Endothelial cell of umbilical vein (primary cell): Measurements from ENCODE around the gene KIAA1549. TPM values are rescaled to one million over a fixed set of nuclear protein-coding genes. Genes with fewer than 3 reads are reported as not detected.

ENCODE experiments used
- BruUV-seq: library from RNA; stranded (reverse); fragments of 400-500 nt; replicated peaks from 2 replicates; lab custom pipeline; 2021; lab: Mats Ljungman, UMichigan
- CTCF ChIA-PET: fragments of 300-600, 350-600 bp; sonication (Branson Sonifier 250); formaldehyde crosslinking; loops from one replicate; lab custom pipeline; 2021; ENCODE audit warnings: antibody characterized with exemption, inconsistent platforms; lab: Charles Lee
- POLR2A ChIA-PET: fragments of 300-600, 350-600 bp; sonication (Branson Sonifier 250); formaldehyde crosslinking; loops from one replicate; lab custom pipeline; 2021; ENCODE audit warnings: antibody characterized with exemption, inconsistent platforms; lab: Charles Lee
- DNase-seq: peaks from one replicate; pipeline ENCODE4 v3.0.0-alpha.2; 2011; ENCODE audit warnings: low read depth, low spot score
- FAIRE-seq: peaks from 2 replicates; lab custom pipeline; 2011; peaks lifted over from hg19 to GRCh38; lab: Jason Lieb, UNC
- H2AFZ ChIP-seq: 2 replicates; pipeline ENCODE4 v1.6.0; 2012; ENCODE audit warnings: low read depth, low read length, control low read depth, inconsistent platforms
- H3K27ac ChIP-seq: 2 replicates; pipeline ENCODE4 v1.5.1; 2011; ENCODE audit warnings: low read depth, mild to moderate bottlenecking, control low read depth, low read length, moderate library complexity; ENCODE audit not compliant: insufficient read depth
- H3K27me3 ChIP-seq, 2 experiments: 2 replicates each; pipeline versions ENCODE4 v1.6.0 to v1.6.1; 2011; ENCODE audit warnings: low read length in 2 of 2, mixed read lengths in 1 of 2; ENCODE audit not compliant: control insufficient read depth in 2 of 2, insufficient read depth in 2 of 2
- H3K36me3 ChIP-seq, 2 experiments: 2 replicates in 1 of 2; 3 replicates in 1 of 2; pipeline ENCODE4 v1.5.1; 2011; ENCODE audit warnings: low read length in 2 of 2, mild to moderate bottlenecking in 1 of 2, moderate library complexity in 1 of 2; ENCODE audit not compliant: control insufficient read depth in 2 of 2, insufficient read depth in 2 of 2; ENCODE audit errors: extremely low read depth in 1 of 2
- H3K4me1 ChIP-seq: 3 replicates; pipeline ENCODE4 v1.5.1; 2011; ENCODE audit warnings: mild to moderate bottlenecking, low read length; ENCODE audit not compliant: control insufficient read depth, insufficient read depth; ENCODE audit errors: extremely low read depth
- H3K4me2 ChIP-seq: 2 replicates; pipeline ENCODE4 v1.6.1; 2011; ENCODE audit warnings: low read length, control low read depth, mixed read lengths; ENCODE audit not compliant: insufficient read depth
- H3K4me3 ChIP-seq, 3 experiments: fragments of 200-600 bp in 1 of 3; sonication (generic), shearing (Covaris generic) in 1 of 3; replicated peaks in 1 of 3; 2 replicates each; pipeline ENCODE4 v1.5.1; 2011 to 2016; ENCODE audit warnings: control low read depth in 3 of 3, low read length in 3 of 3, mild to moderate bottlenecking in 2 of 3, inconsistent platforms in 1 of 3, low read depth in 1 of 3, moderate library complexity in 1 of 3; ENCODE audit not compliant: insufficient read depth in 1 of 3
- H3K79me2 ChIP-seq: 2 replicates; pipeline ENCODE4 v1.6.0; 2012; ENCODE audit warnings: low read length, inconsistent platforms; ENCODE audit not compliant: control insufficient read depth, insufficient read depth
- H3K9ac ChIP-seq: replicated peaks from 2 replicates; pipeline ENCODE3; 2011; ENCODE audit warnings: low read length, control low read depth; ENCODE audit not compliant: insufficient read depth; ENCODE audit errors: extremely low read depth
- H3K9me1 ChIP-seq: replicated peaks from 3 replicates; pipeline ENCODE4 v1.6.0; 2011; ENCODE audit warnings: mild to moderate bottlenecking, low read length; ENCODE audit not compliant: control insufficient read depth, insufficient read depth; ENCODE audit errors: extremely low read depth
- H3K9me3 ChIP-seq: replicated peaks from 2 replicates; pipeline ENCODE4 v1.5.1; 2012; ENCODE audit warnings: low read length, inconsistent platforms; ENCODE audit not compliant: control insufficient read depth, insufficient read depth
- H4K20me1 ChIP-seq: replicated peaks from 2 replicates; pipeline ENCODE3; 2011; ENCODE audit warnings: mild to moderate bottlenecking, low read length; ENCODE audit not compliant: control insufficient read depth, insufficient read depth; ENCODE audit errors: extremely low read depth
- CTCF ChIP-seq, 2 donors: IDR thresholded peaks; 1 replicate in 1 of 2; 2 replicates in 1 of 2; pipeline ENCODE4 v1.5.1; 2011; ENCODE audit warnings: low read length in 2 of 2, mild to moderate bottlenecking in 2 of 2, moderate library complexity in 2 of 2, control low read depth in 1 of 2, inconsistent platforms in 1 of 2, low read depth in 1 of 2; ENCODE audit not compliant: insufficient read depth in 1 of 2; ENCODE audit errors: extremely low read depth in 1 of 2
- EZH2 ChIP-seq: IDR thresholded peaks from 2 replicates; pipeline ENCODE4 v1.6.1; 2012; ENCODE audit warnings: borderline replicate concordance, low read depth, mild to moderate bottlenecking, moderate library complexity, low read length, inconsistent platforms; ENCODE audit not compliant: severe bottlenecking
- FOS ChIP-seq: IDR thresholded peaks from 2 replicates; pipeline ENCODE4 v1.6.1; 2011; ENCODE audit warnings: mild to moderate bottlenecking, low read length, moderate library complexity, borderline replicate concordance; ENCODE audit not compliant: insufficient read depth
- GATA2 ChIP-seq: IDR thresholded peaks from 2 replicates; pipeline ENCODE4 v1.7.0; 2011; ENCODE audit warnings: low read depth, mild to moderate bottlenecking, moderate library complexity, mixed read lengths, low read length; ENCODE audit not compliant: insufficient read length, insufficient read depth
- JUN ChIP-seq: IDR thresholded peaks from 2 replicates; pipeline ENCODE4 v1.6.1; 2011; ENCODE audit warnings: borderline replicate concordance, low read depth; ENCODE audit not compliant: insufficient read length, insufficient read depth
- MAX ChIP-seq: IDR thresholded peaks from 2 replicates; pipeline ENCODE4 v1.6.1; 2011; ENCODE audit not compliant: insufficient read depth, insufficient read length
- MYC ChIP-seq: IDR thresholded peaks from one replicate; pipeline ENCODE4 v1.6.1; 2011; ENCODE audit warnings: mild to moderate bottlenecking, low read depth, low read length
- POLR2A ChIP-seq: IDR thresholded peaks from 2 replicates; pipeline ENCODE4 v1.6.1; 2012; ENCODE audit warnings: low read depth, mild to moderate bottlenecking, control low read depth, low read length
- POLR2AphosphoS5 ChIP-seq: IDR thresholded peaks from 2 replicates; pipeline ENCODE4 v1.6.1; 2012; ENCODE audit warnings: low read depth, mild to moderate bottlenecking, control low read depth, low read length, moderate library complexity; ENCODE audit not compliant: insufficient read depth
- dilution Hi-C: fragments of 300-500 bp; cut with MboI; formaldehyde crosslinking; loops from one replicate; pipeline ENCODE4 v1.15.0; 2019; ENCODE audit warnings: low sequenced_read_pairs; ENCODE audit not compliant: extremely low pct_ligation_motif_present
- intact Hi-C: fragments of 100-400 bp; cut with micrococcal nuclease; formaldehyde crosslinking; loops from one replicate; pipeline ENCODE4 v1.10.0; 2022
- polyA plus RNA-seq, 4 experiments: library from polyadenylated mRNA; depleted of rRNA in 3 of 4; stranded (reverse) in 3 of 4; unstranded in 1 of 4; fragments of >200 nt; gene quantifications; 2 replicates each; pipeline versions ENCODE4 v1.2.1 to v1.2.3, GENCODE V29; 2011 to 2012; ENCODE audit warnings: missing spikeins in 1 of 4
- total RNA-seq: library from RNA; stranded (reverse); gene quantifications from 2 replicates; pipeline ENCODE4 v1.2.3, GENCODE V29; 2021

The KIAA1549 gene
- total and polyA plus RNA-seq, 2 donors (not counting 3 experiments of a cell fraction or from before 2014, with no cell fraction given): 4.6 to 10.9 TPM

GRCh38 chr7:138802706-138803105 lies 178.5 kb downstream of the KIAA1549 start:
- Histone ChIP-seq H2AFZ (no peak overlapping the region), H3K4me2 (no peak overlapping the region), H3K9me1 (no peaks in the 10 kb centered on the region), H3K9me3 (no peaks in the 10 kb centered on the region), H3K27me3 (no peaks in the 10 kb centered on the region), H4K20me1 (no peaks in the 10 kb centered on the region), H3K4me3 (no peak overlapping the region), H3K4me1 (no peaks in the 10 kb centered on the region), H3K79me2 (no peaks in the 10 kb centered on the region), H3K36me3 (no peaks in the 10 kb centered on the region), H3K9ac (no peak overlapping the region), H3K27ac (no peak overlapping the region)
- POLR2A ChIA-PET: no interaction called here
- FAIRE-seq: no peak
- BruUV-seq: no TSS peak
- CTCF ChIA-PET: no interaction called here
- dilution Hi-C loops (no loop called here), intact Hi-C loops (no loop called here)
- no peak for DNase-seq
- TF ChIP-seq EZH2 (no peak), MAX (no peak), JUN (no peak), POLR2AphosphoS5 (no peak), CTCF (IDR thresholded peaks at IDR 0.05; ENCODE audit: extremely low read depth in 1 of 2, insufficient read depth in 1 of 2, low read depth in 1 of 2, low read length in 2 of 2) (no peak), MYC (no peak), POLR2A (no peak), GATA2 (no peak), FOS (no peak)
